Measurements from ENCODE around the gene EPSTI1. TPM values are rescaled to one million over a fixed set of nuclear protein-coding genes. Genes with fewer than 3 reads are reported as not detected.

The EPSTI1 gene
- total and polyA plus RNA-seq, 10 of the 15 experiments (the other 5 are each of a cell fraction or from before 2014, with no cell fraction given) = 4.7 to 32.0 (median 24.2) TPM

- TF ChIP-seq ZBTB40 (IDR thresholded peaks at IDR 0.05; ENCODE audit: borderline replicate concordance) = no peak
- no peak for TF ChIP-seq RB1 (IDR thresholded peaks at IDR 0.05; ENCODE audit: borderline replicate concordance)
- TF ChIP-seq POLR2AphosphoS2 (IDR thresholded peaks at IDR 0.05; ENCODE audit: low read depth, low read length) = no peak
- peak; percentile 88 for TF ChIP-seq SMC3 (IDR thresholded peaks at IDR 0.05; ENCODE audit: borderline replicate concordance, low read length)
- no peak for TF ChIP-seq POLR2A (IDR thresholded peaks at IDR 0.05; ENCODE audit: low read depth, low read length)
- TF ChIP-seq EP300 (IDR thresholded peaks at IDR 0.05; ENCODE audit: borderline replicate concordance in 1 of 2, control insufficient read depth in 1 of 2, low read depth in 2 of 2, low read length in 2 of 2) = no peak
- no peak for TF ChIP-seq ZNF687 (IDR thresholded peaks at IDR 0.05)
- TF ChIP-seq CHD2 (IDR thresholded peaks at IDR 0.05; ENCODE audit: borderline replicate concordance, low read depth, low read length) = no peak
- TF ChIP-seq FOXK2 (IDR thresholded peaks at IDR 0.05) = no peak
- TF ChIP-seq FOS (IDR thresholded peaks at IDR 0.05; ENCODE audit: borderline replicate concordance, extremely low read depth, insufficient read length) = no peak
- no peak for TF ChIP-seq ZNF24 (IDR thresholded peaks at IDR 0.05)
- TF ChIP-seq SUZ12 (IDR thresholded peaks at IDR 0.05; ENCODE audit: unreplicated experiment) = no peak
- no peak for TF ChIP-seq EZH2 (IDR thresholded peaks at IDR 0.05; ENCODE audit: borderline replicate concordance, control insufficient read depth, low read depth, low read length)
- no peak for TF ChIP-seq CBX5 (IDR thresholded peaks at IDR 0.05; ENCODE audit: low read depth)
- TF ChIP-seq CTCF (IDR thresholded peaks at IDR 0.05 in 2 of 3, conservative IDR thresholded peaks at IDR 0.05 in 1 of 3; ENCODE audit: control insufficient read depth in 2 of 3, extremely low read depth in 1 of 3, insufficient read depth in 1 of 3, low read depth in 3 of 3, low read length in 3 of 3) = peak; percentile 79 to 84 (median 81)
- TF ChIP-seq SMAD5 (IDR thresholded peaks at IDR 0.05; ENCODE audit: low read depth) = no peak
- no peak for TF ChIP-seq MYB (IDR thresholded peaks at IDR 0.05; ENCODE audit: borderline replicate concordance, low read depth, low read length)
- no peak for TF ChIP-seq NFXL1 (IDR thresholded peaks at IDR 0.05; ENCODE audit: borderline replicate concordance)
- TF ChIP-seq ZSCAN29 (IDR thresholded peaks at IDR 0.05) = no peak
- TF ChIP-seq MTA3 (IDR thresholded peaks at IDR 0.05; ENCODE audit: borderline replicate concordance, low read length) = no peak
- no peak for TF ChIP-seq ZNF622 (IDR thresholded peaks at IDR 0.05)
- TF ChIP-seq NBN (IDR thresholded peaks at IDR 0.05) = no peak
Observed at GRCh38 chr13:42969565-42970172, 22.4 kb downstream of the EPSTI1 start (continued).

Data from GM12878 (cell line).